HepG2 (cell line): ENCODE measurements around the gene SLC26A5. TPM values are rescaled to one million over a fixed set of nuclear protein-coding genes. Genes with fewer than 3 reads are reported as not detected.
A peak's percentile ranks its signal among the peaks of the same experiment; 100 is the strongest.

Experiments
- E2F2 ChIP-seq: sonication (generic); formaldehyde crosslinking; IDR thresholded peaks from 2 replicates; pipeline ENCODE4 v1.4.0; 2020; ENCODE audit warnings: missing genetic modification reagents, borderline replicate concordance
- HNF4G ChIP-seq, 2 experiments: sonication (generic) in 1 of 2; formaldehyde crosslinking in 1 of 2; IDR thresholded peaks; 2 replicates each; pipeline versions ENCODE4 v1.4.0 to v1.6.1; 2011 to 2020; ENCODE audit warnings: borderline replicate concordance in 2 of 2, low read depth in 2 of 2, mild to moderate bottlenecking in 2 of 2, low read length in 1 of 2, missing genetic modification reagents in 1 of 2, moderate library complexity in 1 of 2
- IRX3 ChIP-seq: sonication (generic); formaldehyde crosslinking; IDR thresholded peaks from 2 replicates; pipeline ENCODE4 v1.8.1; 2023; ENCODE audit warnings: mild to moderate bottlenecking, low read depth, missing genetic modification reagents, borderline replicate concordance
- KLF13 ChIP-seq: sonication (generic); formaldehyde crosslinking; IDR thresholded peaks from 2 replicates; pipeline ENCODE4 v1.4.0; 2020; ENCODE audit warnings: mild to moderate bottlenecking, missing genetic modification reagents
- RBM22 ChIP-seq: fragments of 200-400 bp; formaldehyde crosslinking; optimal IDR thresholded peaks from 2 replicates; pipeline ENCODE3; 2017; ENCODE audit warnings: mild to moderate bottlenecking, low read length, moderate library complexity
- RCOR2 ChIP-seq: IDR thresholded peaks from 2 replicates; pipeline ENCODE4 v1.6.1; 2016; ENCODE audit warnings: missing biosample characterization, missing genetic modification reagents
- RNF2 ChIP-seq: fragments of 450-650 bp; conservative IDR thresholded peaks from 2 replicates; pipeline ENCODE4 v1.6.1; 2016; ENCODE audit warnings: low read depth
- SCMH1 ChIP-seq: sonication (generic); formaldehyde crosslinking; IDR thresholded peaks from 2 replicates; pipeline ENCODE4 v1.9.0; 2021; ENCODE audit warnings: missing genetic modification reagents, mild to moderate bottlenecking, borderline replicate concordance
- SNAPC4 ChIP-seq: sonication (generic); formaldehyde crosslinking; IDR thresholded peaks from 2 replicates; pipeline ENCODE4 v1.4.0; 2020; ENCODE audit warnings: mild to moderate bottlenecking, missing genetic modification reagents
- ZBTB8A ChIP-seq: sonication (generic); formaldehyde crosslinking; IDR thresholded peaks from 2 replicates; pipeline ENCODE4 v1.4.0; 2020; ENCODE audit warnings: mild to moderate bottlenecking, low read depth, missing genetic modification reagents, borderline replicate concordance
- ZC3H4 ChIP-seq: sonication (generic); formaldehyde crosslinking; IDR thresholded peaks from 2 replicates; pipeline ENCODE4 v1.4.0; 2020; ENCODE audit warnings: missing genetic modification reagents, borderline replicate concordance
- ZFP36 ChIP-seq: fragments of 150-350 bp; IDR thresholded peaks from 2 replicates; pipeline ENCODE4 v1.6.1; 2018; ENCODE audit warnings: borderline replicate concordance, low read length, low read depth; ENCODE audit not compliant: partially characterized antibody
- ZFP62 ChIP-seq: sonication (generic); formaldehyde crosslinking; IDR thresholded peaks from 2 replicates; pipeline ENCODE4 v1.4.0; 2020; ENCODE audit warnings: missing genetic modification reagents
- ZFYVE20 ChIP-seq: sonication (generic); formaldehyde crosslinking; IDR thresholded peaks from 2 replicates; pipeline ENCODE4 v1.8.0; 2023; ENCODE audit warnings: low read depth, mild to moderate bottlenecking, moderate library complexity, missing genetic modification reagents, borderline replicate concordance
- ZIK1 ChIP-seq: sonication (generic); formaldehyde crosslinking; IDR thresholded peaks from 2 replicates; pipeline ENCODE4 v1.5.0; 2020; ENCODE audit warnings: mild to moderate bottlenecking, low read depth, missing genetic modification reagents, borderline replicate concordance
- ZNF317 ChIP-seq: sonication (generic); formaldehyde crosslinking; IDR thresholded peaks from 2 replicates; pipeline ENCODE4 v1.5.0; 2020; ENCODE audit warnings: mild to moderate bottlenecking, missing genetic modification reagents
- ZNF580 ChIP-seq: IDR thresholded peaks from 2 replicates; pipeline ENCODE4 v1.6.1; 2016; ENCODE audit warnings: low read depth, borderline replicate concordance
- ZNF761 ChIP-seq: sonication (generic); formaldehyde crosslinking; conservative IDR thresholded peaks from 2 replicates; pipeline ENCODE4 v1.4.0; 2020; ENCODE audit warnings: mild to moderate bottlenecking, missing genetic modification reagents
- ZNF776 ChIP-seq: sonication (generic); formaldehyde crosslinking; IDR thresholded peaks from 2 replicates; pipeline ENCODE4 v1.4.0; 2020; ENCODE audit warnings: mild to moderate bottlenecking, missing genetic modification reagents
- ZNF800 ChIP-seq: sonication (generic); formaldehyde crosslinking; IDR thresholded peaks from 2 replicates; pipeline ENCODE4 v1.4.0; 2020; ENCODE audit warnings: missing genetic modification reagents
- ZSCAN20 ChIP-seq: sonication (generic); formaldehyde crosslinking; IDR thresholded peaks from 2 replicates; pipeline ENCODE4 v1.4.0; 2020; ENCODE audit warnings: missing genetic modification reagents, mild to moderate bottlenecking, borderline replicate concordance
- polyA plus RNA-seq, 8 experiments: library from polyadenylated mRNA; depleted of rRNA in 3 of 8; stranded (reverse) in 7 of 8; unstranded in 1 of 8; fragments of >200 nt; fragmentation: Illumina TruSeq in 4 of 8; extraction: Trizol in 4 of 8; gene quantifications; 2 replicates each; pipeline versions ENCODE4 v1.2.1 to v1.2.3, GENCODE V29; 2011 to 2016; ENCODE audit warnings: low read depth in 4 of 8, missing spikeins in 1 of 8, mixed read lengths in 1 of 8; ENCODE audit not compliant: insufficient read depth in 1 of 8
- total RNA-seq, 5 experiments: library from RNA; depleted of rRNA; stranded (reverse); fragments of >200 nt; fragmentation: Illumina TruSeq; extraction: Trizol; gene quantifications; 2 replicates each; pipeline ENCODE4 v1.2.3, GENCODE V29; 2016; ENCODE audit warnings: low read depth in 1 of 5

Gene SLC26A5
- total and polyA plus RNA-seq, 2 of the 13 experiments (the other 11 are each of a cell fraction or from before 2014, with no cell fraction given) = 0.08 to 0.11 TPM

- TF ChIP-seq IRX3 (CRISPR knock-in tag) (no peak), ZNF317 (CRISPR knock-in tag) (peak; percentile 90), ZFYVE20 (CRISPR knock-in tag) (no peak), RCOR2 (CRISPR knock-in tag) (no peak), ZFP36 (no peak), RBM22 (no peak), ZBTB8A (CRISPR knock-in tag) (no peak), RNF2 (no peak), HNF4G (IDR thresholded peaks at IDR 0.05; ENCODE audit: borderline replicate concordance, low read depth, low read length) (peak; percentile 80), HNF4G (CRISPR knock-in tag; IDR thresholded peaks at IDR 0.05; ENCODE audit: borderline replicate concordance, low read depth) (no peak; the same call in 1 of the 2 replicates), SCMH1 (CRISPR knock-in tag) (no peak), ZIK1 (CRISPR knock-in tag) (no peak), E2F2 (CRISPR knock-in tag) (no peak), ZNF776 (no peak), SNAPC4 (no peak), ZNF580 (CRISPR knock-in tag) (0 out of 2 replicates have a peak, but pooled peaks have one; percentile 70), KLF13 (CRISPR knock-in tag) (no peak), ZNF800 (CRISPR knock-in tag) (peak; percentile 67; the same call in 1 of the 2 replicates), ZSCAN20 (CRISPR knock-in tag) (no peak), ZFP62 (no peak), ZC3H4 (CRISPR knock-in tag) (no peak), ZNF761 (CRISPR knock-in tag) (no peak)
These were observed 57.4 kb downstream of the SLC26A5 start (continued) for GRCh38 chr7:103388469-103389140.
